Measurements from ENCODE around the gene P2RX6.

DNA sequence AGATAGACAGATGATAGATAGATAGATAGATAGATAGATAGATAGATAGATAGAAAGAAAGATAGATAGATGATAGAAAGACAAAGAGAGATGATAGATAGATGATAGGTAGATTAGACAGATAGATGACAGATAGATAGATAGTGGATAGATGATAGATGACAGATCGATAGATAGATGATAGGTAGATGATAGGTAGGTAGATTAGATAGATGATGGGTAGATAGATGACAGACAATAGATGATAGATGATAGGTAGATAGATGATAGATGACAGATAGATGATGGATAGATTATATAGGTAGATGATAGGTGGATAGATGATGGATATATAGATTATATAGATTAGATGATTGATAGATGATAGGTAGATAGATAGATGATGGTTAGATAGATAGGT lies 28.6 kb upstream of the P2RX6 start:
- TF ChIP-seq POLR2A (IDR thresholded peaks at IDR 0.05) (no peak), CTCF (IDR thresholded peaks at IDR 0.05 in 4 of 5, conservative IDR thresholded peaks at IDR 0.05 in 1 of 5) (no peak)

Measured in gastrocnemius medialis (tissue), 4 donors.